Endometrial microvascular endothelial cells (primary cell): Measurements from ENCODE around the gene TARBP1. TPM values are rescaled to one million over a fixed set of nuclear protein-coding genes. Genes with fewer than 3 reads are reported as not detected.

Experiments
- in situ Hi-C: cut with HindIII; loops from 2 replicates; pipeline ENCODE4 v1.10.0; 2017; ENCODE audit warnings: low sequenced_read_pairs, low pct_unique_long_range_greater_than_20kb; ENCODE audit errors: inconsistent ontology term
- total RNA-seq: library from RNA; depleted of rRNA; stranded (reverse); fragments of >200 nt; gene quantifications from one replicate; pipeline ENCODE4 v1.2.3, GENCODE V29; 2015; ENCODE audit errors: inconsistent ontology term

The TARBP1 gene
- total RNA-seq, 1 donor from 2014 or later, result 13.8 TPM

DNA sequence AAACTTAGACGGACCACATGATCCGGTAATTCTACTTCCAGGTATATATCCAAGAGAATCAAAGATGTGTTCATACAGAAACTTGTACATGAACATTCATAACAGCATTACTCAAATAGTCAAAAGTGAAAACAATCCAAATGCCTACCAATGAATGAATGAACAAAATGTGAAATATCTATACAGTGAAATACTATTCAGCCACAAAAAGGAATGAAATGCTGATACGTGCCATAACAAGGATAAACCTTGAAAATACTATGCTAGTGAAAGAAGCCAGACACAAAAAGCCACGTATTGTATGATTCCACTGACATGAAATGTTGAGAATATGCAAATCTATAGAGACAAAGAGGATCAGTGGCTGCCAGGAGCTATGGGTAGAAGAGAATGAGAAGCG, 18.3 kb downstream of the TARBP1 start:
- in situ Hi-C loops, result no loop called here

GRCh38 chr1:234458352-234459017, 20.5 kb downstream of the TARBP1 start:
- in situ Hi-C loops, result no loop called here

DNA sequence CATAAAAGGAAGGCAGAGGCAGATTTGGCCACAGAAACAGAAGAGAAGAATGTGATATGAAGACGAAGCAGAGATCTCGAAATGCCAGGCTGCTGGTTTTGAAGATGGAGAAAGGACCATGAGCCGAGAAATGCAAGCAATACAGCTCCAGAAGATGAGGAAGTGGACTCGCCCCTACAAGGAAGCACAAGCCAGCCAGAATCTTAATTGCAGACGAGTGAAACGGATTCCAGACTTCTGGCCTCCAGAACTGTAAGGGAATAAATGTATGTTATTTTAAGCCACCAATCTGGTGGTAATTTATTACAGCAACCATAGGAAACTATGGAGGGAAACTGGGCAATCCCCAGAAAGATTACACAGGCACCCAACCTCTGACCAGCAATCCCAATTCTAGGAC, 24.1 kb downstream of the TARBP1 start:
- in situ Hi-C loops, result no loop called here

GRCh38 chr1:234452406-234452965, 26.5 kb downstream of the TARBP1 start:
- in situ Hi-C loops, result no loop called here

DNA sequence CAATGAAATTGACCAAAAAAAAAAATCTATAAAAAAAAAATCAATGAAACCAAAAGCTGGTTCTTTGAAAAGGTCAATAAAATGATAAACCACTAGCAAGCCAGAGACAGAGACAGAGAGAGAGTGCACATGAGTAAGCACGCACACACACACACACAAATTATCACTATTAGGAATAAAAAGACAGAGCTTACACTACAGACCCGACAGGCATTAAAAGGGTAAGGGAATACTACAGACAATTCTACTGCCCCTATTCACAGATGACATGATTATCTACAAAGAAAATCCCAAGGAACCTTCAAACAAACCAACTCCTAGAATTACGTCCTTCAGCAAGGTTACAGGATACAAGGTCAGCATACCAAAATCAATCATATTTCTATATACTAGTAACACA, 38.6 kb downstream of the TARBP1 start:
- in situ Hi-C loops, result no loop called here

DNA sequence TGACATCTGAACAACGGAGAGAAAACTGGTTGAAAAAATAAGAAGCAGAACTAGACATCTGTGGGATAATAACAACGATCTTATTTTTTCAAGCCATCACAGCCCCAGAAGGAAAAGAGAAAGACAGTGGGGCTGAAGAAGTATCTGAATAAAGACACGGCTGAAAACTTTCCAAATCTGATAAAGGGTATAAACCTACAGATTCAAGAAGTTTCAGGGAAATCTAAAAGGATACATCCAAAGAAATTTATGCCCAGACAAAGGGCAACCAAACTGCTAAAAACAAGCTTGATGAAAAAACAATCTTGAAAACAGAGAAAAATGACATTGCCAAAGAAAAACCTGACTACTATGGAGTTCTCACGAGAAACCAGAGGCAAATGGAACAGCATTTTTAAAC, 40.4 kb downstream of the TARBP1 start:
- in situ Hi-C loops, result no loop called here

- in situ Hi-C loops, result no loop called here
These were observed 41.4 kb downstream of the TARBP1 start for GRCh38 chr1:234437423-234438171.

GRCh38 chr1:234435620-234436019, 43.4 kb downstream of the TARBP1 start:
- in situ Hi-C loops, result no loop called here

DNA sequence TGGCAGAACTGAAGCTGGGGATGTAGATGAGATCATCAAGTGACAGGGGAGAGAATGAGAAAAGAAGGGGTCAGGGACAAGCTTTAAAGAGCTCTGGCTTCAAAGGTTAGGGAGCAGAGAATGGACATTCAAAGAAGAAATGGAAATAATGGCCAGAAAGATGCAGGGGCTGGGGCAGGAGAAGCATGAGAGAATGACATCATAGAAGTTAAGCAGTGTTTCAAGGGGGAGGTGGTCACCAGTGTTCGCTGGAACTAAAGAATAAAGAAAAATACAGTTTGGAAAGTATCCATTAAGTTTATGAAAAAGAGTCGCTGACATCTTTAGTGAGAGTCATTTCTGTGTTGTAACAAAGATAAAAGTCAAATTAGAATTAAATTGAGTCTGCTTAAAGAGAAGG, 44.3 kb downstream of the TARBP1 start:
- in situ Hi-C loops, result no loop called here

- in situ Hi-C loops, result no loop called here
These were observed 45.3 kb downstream of the TARBP1 start for GRCh38 chr1:234433563-234434285.

DNA sequence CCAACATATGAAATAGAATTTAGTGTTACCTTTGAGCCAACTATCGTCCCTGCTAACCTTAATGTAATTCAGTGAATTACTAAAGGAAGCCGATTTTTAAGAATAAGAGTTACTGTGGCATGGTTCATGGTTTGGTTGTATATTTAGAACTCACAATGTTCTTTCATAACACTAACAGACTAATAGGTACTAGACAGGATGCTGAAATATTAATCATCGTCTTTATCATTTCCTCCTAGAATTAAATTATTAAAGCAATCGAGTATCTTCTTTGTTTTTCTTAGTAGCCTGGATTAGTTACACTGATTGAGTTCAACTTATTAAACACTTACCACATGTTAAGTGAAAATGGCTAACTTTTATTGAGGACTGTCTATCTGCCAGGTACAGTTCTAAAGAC, 47.7 kb downstream of the TARBP1 start:
- in situ Hi-C loops, result no loop called here

GRCh38 chr1:234430691-234431090, 48.3 kb downstream of the TARBP1 start:
- in situ Hi-C loops, result no loop called here

DNA sequence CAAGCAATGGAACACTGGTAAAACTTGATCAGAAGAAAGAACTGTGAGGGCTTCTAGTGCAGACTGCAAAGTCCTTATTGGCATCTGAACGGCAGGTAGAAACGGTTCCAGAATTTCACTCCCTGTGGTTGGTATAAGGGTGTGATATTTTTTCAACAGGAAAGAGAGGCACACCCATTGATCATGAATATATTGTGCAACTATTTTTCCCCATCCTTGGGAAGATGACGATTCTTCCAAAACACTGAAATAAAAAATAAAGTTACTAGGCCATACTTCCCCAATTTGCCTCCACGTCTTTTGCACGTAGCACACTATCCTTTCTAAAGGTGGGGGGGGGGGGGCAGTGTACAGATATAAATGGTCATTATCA, 49.6 kb downstream of the TARBP1 start:
- in situ Hi-C loops, result no loop called here

DNA sequence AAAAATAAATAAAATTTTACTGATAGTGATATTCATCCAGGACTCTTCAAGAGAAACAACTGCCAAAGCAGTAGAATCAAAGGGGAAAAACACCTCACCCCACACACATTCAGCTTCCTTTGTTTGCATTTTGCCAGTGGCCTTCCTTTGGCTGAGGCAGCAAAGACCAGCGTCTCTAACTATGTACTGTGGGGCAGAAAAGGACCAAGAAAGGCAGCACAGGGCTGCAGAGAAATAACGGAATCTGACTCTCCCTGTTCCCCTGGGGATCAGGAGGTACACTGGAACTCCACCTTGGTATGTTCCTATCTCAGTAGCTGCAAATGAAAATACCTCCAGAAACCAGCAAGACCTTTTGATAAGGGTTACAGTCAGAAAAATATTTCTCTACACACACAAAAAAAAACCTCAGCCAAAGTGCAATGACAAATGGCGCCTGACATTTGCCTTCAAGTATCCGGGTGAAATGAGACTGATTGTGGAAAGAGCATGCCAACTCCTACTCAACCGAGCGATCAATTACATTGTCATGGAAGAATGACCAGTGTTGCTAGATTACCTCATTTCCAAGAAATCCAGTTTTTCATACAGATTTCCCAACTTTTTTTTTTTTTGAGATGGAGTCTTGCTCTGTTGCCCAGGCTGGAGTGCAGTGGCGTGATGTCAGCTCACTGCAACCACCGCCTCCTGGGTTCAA, 50.9 kb downstream of the TARBP1 start:
- in situ Hi-C loops, result no loop called here

DNA sequence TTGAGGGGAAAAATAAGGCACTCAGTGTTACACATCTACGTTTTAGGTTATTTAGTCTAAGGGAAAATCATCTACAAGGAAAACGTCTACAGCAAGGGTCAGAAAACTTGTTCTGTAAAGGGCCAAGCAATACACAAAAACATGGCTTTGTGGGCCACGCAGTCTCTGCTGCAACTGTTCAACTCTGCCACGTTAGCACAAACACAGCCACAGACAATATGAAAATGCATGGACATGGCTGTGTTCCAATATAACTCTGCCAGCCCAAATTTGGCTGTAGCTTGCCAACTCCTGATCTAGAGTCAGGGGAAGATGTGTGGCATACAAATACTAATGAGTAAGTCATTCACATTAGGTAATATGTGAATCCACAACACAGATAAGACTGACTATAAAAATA, 65.0 kb downstream of the TARBP1 start:
- in situ Hi-C loops, result no loop called here

DNA sequence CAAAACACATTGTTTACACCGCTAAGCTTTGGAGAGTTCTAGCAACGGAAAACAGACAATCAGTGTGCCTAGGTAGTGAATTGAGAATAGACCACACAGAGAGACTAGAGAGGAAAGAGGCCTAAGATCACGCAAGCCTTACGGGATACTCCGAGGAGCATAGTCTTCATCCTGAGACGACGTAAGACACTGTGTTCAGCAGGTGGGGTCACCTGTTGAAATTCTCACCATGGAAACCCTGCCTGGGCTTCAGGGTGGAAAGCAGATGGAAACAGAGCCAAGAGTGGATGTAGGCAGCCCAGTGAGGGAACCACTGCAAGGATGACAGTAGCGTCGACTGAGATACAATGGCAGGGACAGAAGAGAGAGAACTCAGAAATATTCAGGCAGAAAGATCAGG, 65.5 kb downstream of the TARBP1 start:
- in situ Hi-C loops, result no loop called here

GRCh38 chr1:234412830-234413229, 66.1 kb downstream of the TARBP1 start:
- in situ Hi-C loops, result no loop called here

GRCh38 chr1:234409328-234409727, 69.7 kb downstream of the TARBP1 start:
- in situ Hi-C loops, result no loop called here

GRCh38 chr1:234408757-234409156, 70.2 kb downstream of the TARBP1 start:
- in situ Hi-C loops, result no loop called here
